Activated CD4-positive, alpha-beta T cell treated with anti-CD3 and anti-CD28 coated beads, Interleukin-2, amount 50 U/mL, for 48 hours (primary cell): ENCODE results near the gene KIF25.

Experiments used
- DNase-seq, 2 experiments: peaks; one replicate each; pipeline ENCODE4 v3.0.0-alpha.2; 2020

Gene KIF25

DNA sequence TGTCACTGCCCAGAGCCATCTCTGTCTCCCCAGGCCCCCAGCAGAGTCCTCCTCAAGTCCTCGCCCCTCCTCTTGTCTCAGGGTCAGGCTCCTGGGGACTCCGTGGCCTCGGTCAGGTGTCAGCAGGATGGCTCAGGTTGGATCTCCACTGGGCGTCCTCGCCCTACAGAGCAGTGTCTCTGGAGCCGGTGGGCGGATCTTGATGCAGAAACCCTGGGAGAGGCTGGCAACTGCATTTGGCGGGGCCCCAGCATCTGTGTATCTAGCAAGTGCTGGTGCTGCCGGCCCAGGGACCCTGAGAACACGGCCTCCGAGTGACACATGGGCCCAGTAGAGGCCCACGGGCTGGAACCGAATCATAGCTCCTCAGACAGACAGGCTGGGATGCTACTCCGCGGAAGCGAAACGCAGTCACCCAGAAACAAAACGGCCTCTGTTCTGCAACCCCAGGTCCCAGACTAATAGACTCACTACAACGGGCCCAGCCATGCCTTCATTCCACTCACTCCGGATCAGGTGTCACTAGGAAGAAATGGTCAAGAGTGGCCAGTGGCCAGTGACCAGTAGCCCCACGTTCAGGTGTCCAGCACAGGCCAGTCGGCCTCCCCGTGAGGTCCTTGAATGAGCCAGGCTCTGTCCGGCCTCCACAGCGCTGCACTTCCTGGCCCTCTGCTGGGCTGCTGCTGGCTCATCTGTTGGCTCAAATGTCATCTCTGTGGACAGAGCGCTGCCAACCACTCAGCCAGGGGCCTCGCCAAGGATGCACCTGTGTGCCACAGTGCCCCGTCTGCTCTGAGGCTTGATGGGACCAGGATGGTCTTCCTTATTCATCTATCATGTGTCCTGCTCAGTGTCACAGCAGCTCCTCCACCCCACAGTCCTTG, 94.2 kb downstream of the KIF25 start:
- DNase-seq: no peak

- no peak for DNase-seq
These were observed 95.1 kb downstream of the KIF25 start for GRCh38 chr6:168092541-168092940.

DNA sequence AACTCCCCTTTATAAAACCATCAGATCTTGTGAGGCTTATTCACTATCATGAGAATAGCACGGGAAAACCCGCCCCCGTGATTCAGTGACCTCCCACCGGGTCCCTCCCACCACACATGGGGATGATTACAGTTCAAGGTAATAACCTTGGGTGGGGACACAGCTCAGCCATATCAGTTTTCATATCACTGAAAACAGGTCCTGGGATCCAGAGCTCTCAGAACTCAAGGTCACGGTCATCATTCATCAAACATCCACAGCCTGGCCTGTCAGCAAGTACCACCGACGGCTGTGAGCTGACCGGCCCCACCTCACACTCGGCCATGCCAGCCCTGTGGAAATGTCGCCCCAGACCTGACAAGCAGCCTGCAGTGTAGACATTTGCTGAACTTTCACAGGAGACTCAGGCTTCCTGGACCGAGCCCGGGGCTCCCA, 95.6 kb downstream of the KIF25 start:
- no peak for DNase-seq

DNA sequence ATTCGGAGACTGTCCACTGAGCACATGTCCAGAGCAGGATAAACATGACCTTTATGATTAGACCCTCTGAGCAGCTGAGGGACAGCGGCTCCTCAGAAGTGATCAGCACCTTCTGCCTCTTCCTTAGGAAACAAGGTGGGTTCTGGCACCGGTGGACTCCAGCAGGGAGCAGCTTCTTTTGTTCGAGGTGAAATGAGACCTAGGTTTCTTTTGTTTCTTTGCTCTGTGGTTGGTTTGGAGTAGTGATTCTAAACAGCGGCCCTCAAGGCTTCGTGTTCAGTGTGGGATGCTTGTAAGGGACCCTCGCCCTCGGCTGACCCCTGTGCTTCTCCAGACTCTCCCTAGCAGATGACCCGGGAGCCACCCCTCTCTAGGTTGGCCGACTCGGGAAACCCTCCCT, 96.2 kb downstream of the KIF25 start:
- DNase-seq: no peak
